ENCODE measurements around the gene AQP11. TPM values are rescaled to one million over a fixed set of nuclear protein-coding genes. Genes with fewer than 3 reads are reported as not detected.
A peak's percentile ranks its signal among the peaks of the same experiment; 100 is the strongest.

The AQP11 gene
- total and polyA plus RNA-seq, 2 experiments from 2014 or later = 0.43 to 1.1 TPM

GRCh38 chr11:77604281-77604680 is 14.5 kb downstream of the AQP11 start:
- TF ChIP-seq EZH2phosphoT487 (IDR thresholded peaks at IDR 0.05; ENCODE audit: insufficient read depth, low read depth) (no peak), EZH2 (IDR thresholded peaks at IDR 0.05; ENCODE audit: insufficient read depth, poor library complexity, severe bottlenecking) (no peak)
- no peak for DNase-seq
- Histone ChIP-seq H3K27me3 (replicated peaks; ENCODE audit: insufficient read depth) (no peaks in the 10 kb centered on the region), H3K9me3 (ENCODE audit: low read depth) (no peaks in the 10 kb centered on the region), H4K20me1 (ENCODE audit: insufficient read depth) (no peaks in the 10 kb centered on the region), H3K27ac (no peak overlapping the region), H3K79me2 (ENCODE audit: insufficient read depth) (no peaks in the 10 kb centered on the region), H3K9ac (no peak overlapping the region), H3F3A (ENCODE audit: insufficient read depth) (peaks cover 38% of the 10 kb centered on the region), H3K4me3 (no peak overlapping the region), H3K4me1 (ENCODE audit: insufficient read depth) (peaks cover 21% of the 10 kb centered on the region), H2AFZ (no peak overlapping the region), H3K4me2 (ENCODE audit: unreplicated experiment) (no peak overlapping the region), H3K36me3 (ENCODE audit: low read depth) (0 out of 2 replicates have a peak, but pooled peaks cover 6% of the 10 kb centered on the region), H3K9me2 (ENCODE audit: insufficient read depth) (no peaks in the 10 kb centered on the region)
- 93 to 98% methylated on average over 2 of the region's 2 CpGs for WGBS, 2 experiments (ENCODE audit: low coverage in 1 of 2, low lambda C conversion rate in 2 of 2, missing lambda C conversion rate in 2 of 2)
- in situ Hi-C loops (cut with MboI) = no loop called here

- Histone ChIP-seq H3K9me3 (ENCODE audit: low read depth) (no peaks in the 10 kb centered on the region), H3K4me3 (no peak overlapping the region), H2AFZ (no peak overlapping the region), H3K36me3 (ENCODE audit: low read depth) (0 out of 2 replicates have a peak, but pooled peaks cover 6% of the 10 kb centered on the region), H3K9ac (no peak overlapping the region), H4K20me1 (ENCODE audit: insufficient read depth) (no peaks in the 10 kb centered on the region), H3K27me3 (replicated peaks; ENCODE audit: insufficient read depth) (no peaks in the 10 kb centered on the region), H3K79me2 (ENCODE audit: insufficient read depth) (no peaks in the 10 kb centered on the region), H3F3A (ENCODE audit: insufficient read depth) (peaks cover 9% of the 10 kb centered on the region), H3K4me1 (ENCODE audit: insufficient read depth) (no peaks in the 10 kb centered on the region), H3K9me2 (ENCODE audit: insufficient read depth) (no peaks in the 10 kb centered on the region), H3K4me2 (ENCODE audit: unreplicated experiment) (no peak overlapping the region), H3K27ac (no peak overlapping the region)
- TF ChIP-seq EZH2 (IDR thresholded peaks at IDR 0.05; ENCODE audit: insufficient read depth, poor library complexity, severe bottlenecking) = no peak
- TF ChIP-seq EZH2phosphoT487 (IDR thresholded peaks at IDR 0.05; ENCODE audit: insufficient read depth, low read depth) = no peak
- in situ Hi-C loops (cut with MboI) = no loop called here
- DNase-seq = no peak
- 50 to 59% methylated on average over 1 of the region's 1 CpG for WGBS, 2 experiments (ENCODE audit: low coverage in 1 of 2, low lambda C conversion rate in 2 of 2, missing lambda C conversion rate in 2 of 2)
Observed at GRCh38 chr11:77609234-77609633, 19.5 kb downstream of the AQP11 start.

- no peak overlapping the region for H3K4me2 ChIP-seq (ENCODE audit: unreplicated experiment)
- H3K36me3 ChIP-seq (ENCODE audit: low read depth) = peaks cover 21% of the 10 kb centered on the region
- no peaks in the 10 kb centered on the region for H4K20me1 ChIP-seq (ENCODE audit: insufficient read depth)
- no peaks in the 10 kb centered on the region for H3K27me3 ChIP-seq (replicated peaks; ENCODE audit: insufficient read depth)
- no peak overlapping the region for H3K4me3 ChIP-seq
- H3F3A ChIP-seq (ENCODE audit: insufficient read depth) = no peaks in the 10 kb centered on the region
- H3K4me1 ChIP-seq (ENCODE audit: insufficient read depth) = no peaks in the 10 kb centered on the region
- in situ Hi-C loops (cut with MboI) = loop anchor here (10.0 kb wide), 1 partner anchor 417 kb away; no protein-coding TSS in a partner anchor
- TF ChIP-seq EZH2phosphoT487 (IDR thresholded peaks at IDR 0.05; ENCODE audit: insufficient read depth, low read depth) (no peak), EZH2 (IDR thresholded peaks at IDR 0.05; ENCODE audit: insufficient read depth, poor library complexity, severe bottlenecking) (no peak)
- no peaks in the 10 kb centered on the region for H3K9me2 ChIP-seq (ENCODE audit: insufficient read depth)
- H2AFZ ChIP-seq = no peak overlapping the region
- no peaks in the 10 kb centered on the region for H3K9me3 ChIP-seq (ENCODE audit: low read depth)
- H3K9ac ChIP-seq = no peak overlapping the region
- no peaks in the 10 kb centered on the region for H3K79me2 ChIP-seq (ENCODE audit: insufficient read depth)
- DNase-seq = no peak
- H3K27ac ChIP-seq = no peak overlapping the region
Observed at GRCh38 chr11:77611921-77612320, 22.2 kb downstream of the AQP11 start.

GRCh38 chr11:77617892-77618291 is 28.1 kb downstream of the AQP11 start:
- TF ChIP-seq EZH2phosphoT487 (IDR thresholded peaks at IDR 0.05; ENCODE audit: insufficient read depth, low read depth) = no peak
- TF ChIP-seq EZH2 (IDR thresholded peaks at IDR 0.05; ENCODE audit: insufficient read depth, poor library complexity, severe bottlenecking) = no peak
- Histone ChIP-seq H2AFZ (no peak overlapping the region), H3K4me2 (ENCODE audit: unreplicated experiment) (peak overlapping the region; percentile 5), H3K79me2 (ENCODE audit: insufficient read depth) (no peaks in the 10 kb centered on the region), H3K9me3 (ENCODE audit: low read depth) (no peaks in the 10 kb centered on the region), H3K27me3 (replicated peaks; ENCODE audit: insufficient read depth) (no peaks in the 10 kb centered on the region), H4K20me1 (ENCODE audit: insufficient read depth) (no peaks in the 10 kb centered on the region), H3K4me1 (ENCODE audit: insufficient read depth) (peaks cover 13% of the 10 kb centered on the region), H3K9ac (no peak overlapping the region), H3K36me3 (ENCODE audit: low read depth) (peaks cover 35% of the 10 kb centered on the region), H3K9me2 (ENCODE audit: insufficient read depth) (no peaks in the 10 kb centered on the region), H3K4me3 (no peak overlapping the region), H3K27ac (no peak overlapping the region), H3F3A (ENCODE audit: insufficient read depth) (peaks cover 15% of the 10 kb centered on the region; the same call in 1 of the 2 replicates)
- 65% methylated on average over 3 of the region's 3 CpGs for WGBS, 2 experiments (ENCODE audit: low coverage in 1 of 2, low lambda C conversion rate in 2 of 2, missing lambda C conversion rate in 2 of 2)
- peak; percentile 49 for DNase-seq
- in situ Hi-C loops (cut with MboI) = loop anchor here (10.0 kb wide), 1 partner anchor 423 kb away; no protein-coding TSS in a partner anchor
